ENCODE measurements around the gene MOCS1. TPM values are rescaled to one million over a fixed set of nuclear protein-coding genes. Genes with fewer than 3 reads are reported as not detected.
A peak's percentile ranks its signal among the peaks of the same experiment; 100 is the strongest.

MOCS1 gene
- total RNA-seq, 1 experiment from 2014 or later: 7.8 TPM

GRCh38 chr6:39948199-39948791 is 14.0 kb upstream of the MOCS1 start:
- DNase-seq (ENCODE audit: low spot score): no peak

- no peak for DNase-seq (ENCODE audit: low spot score)
These were observed 13.4 kb upstream of the MOCS1 start for GRCh38 chr6:39947611-39948068.

GRCh38 chr6:39945626-39946025 is 11.4 kb upstream of the MOCS1 start:
- no peak for DNase-seq (ENCODE audit: low spot score)

GRCh38 chr6:39942903-39943580 is 8.8 kb upstream of the MOCS1 start:
- no peak for DNase-seq (ENCODE audit: low spot score)

- DNase-seq (ENCODE audit: low spot score): no peak
These were observed 7.6 kb upstream of the MOCS1 start for GRCh38 chr6:39941820-39942219.

- DNase-seq (ENCODE audit: low spot score): no peak
These were observed 6.9 kb upstream of the MOCS1 start for GRCh38 chr6:39941138-39941537.

GRCh38 chr6:39938773-39939654 is 4.8 kb upstream of the MOCS1 start:
- DNase-seq (ENCODE audit: low spot score): no peak

- DNase-seq (ENCODE audit: low spot score): no peak
These were observed 3.5 kb upstream of the MOCS1 start for GRCh38 chr6:39937686-39938333.

- DNase-seq (ENCODE audit: low spot score): no peak
These were observed 2.6 kb upstream of the MOCS1 start for GRCh38 chr6:39936857-39937256.

GRCh38 chr6:39935241-39935640 is 979 bp upstream of the MOCS1 start:
- DNase-seq (ENCODE audit: low spot score): no peak

GRCh38 chr6:39933669-39934130 is 562 bp downstream of the MOCS1 start:
- no peak for DNase-seq (ENCODE audit: low spot score)

GRCh38 chr6:39932386-39932910 is 1.8 kb downstream of the MOCS1 start:
- no peak for DNase-seq (ENCODE audit: low spot score)

- no peak for DNase-seq (ENCODE audit: low spot score)
These were observed 2.7 kb downstream of the MOCS1 start for GRCh38 chr6:39931607-39932006.

- DNase-seq (ENCODE audit: low spot score): no peak
These were observed 3.7 kb downstream of the MOCS1 start for GRCh38 chr6:39930540-39930939.

GRCh38 chr6:39929733-39930461 is 4.4 kb downstream of the MOCS1 start:
- no peak for DNase-seq (ENCODE audit: low spot score)

- peak; percentile 26 for DNase-seq (ENCODE audit: low spot score)
These were observed 5.1 kb downstream of the MOCS1 start for GRCh38 chr6:39929039-39929732.

GRCh38 chr6:39927159-39927558 is 7.1 kb downstream of the MOCS1 start:
- DNase-seq (ENCODE audit: low spot score): no peak

GRCh38 chr6:39926668-39927067 is 7.6 kb downstream of the MOCS1 start:
- no peak for DNase-seq (ENCODE audit: low spot score)

GRCh38 chr6:39925931-39926290 is 8.4 kb downstream of the MOCS1 start:
- DNase-seq (ENCODE audit: low spot score): no peak

GRCh38 chr6:39925191-39925930 is 8.9 kb downstream of the MOCS1 start:
- no peak for DNase-seq (ENCODE audit: low spot score)

Measured in H4 (cell line).